Psoas muscle (tissue), 8 donors: ENCODE results near the gene FARSB. TPM values are rescaled to one million over a fixed set of nuclear protein-coding genes. Genes with fewer than 3 reads are reported as not detected.

Source experiments
- ATAC-seq, 4 donors: fragments of 200-7000 bp; cut with Tn5 transposase; one replicate each; pipeline ENCODE4 v1.9.1; 2020; ENCODE audit warnings: moderate library complexity in 3 of 4, mild to moderate bottlenecking in 2 of 4
- DNase-seq, 2 donors: peaks; one replicate each; pipeline ENCODE4 v3.0.0-alpha.2; 2020
- H3K27ac ChIP-seq: fragments of 200-600 bp; one replicate; pipeline ENCODE4 v1.8.0; 2022
- H3K27me3 ChIP-seq, 3 donors: fragments of 200-600 bp in 1 of 3; one replicate each; pipeline versions ENCODE4 v1.6.1 to v1.8.0; 2013 to 2022; ENCODE audit warnings: low read length in 2 of 3, mild to moderate bottlenecking in 2 of 3, moderate library complexity in 1 of 3; ENCODE audit not compliant: insufficient read depth in 3 of 3
- H3K36me3 ChIP-seq, 2 donors: fragments of 200-600 bp in 1 of 2; one replicate each; pipeline versions ENCODE4 v1.6.1 to v1.8.0; 2013 to 2022; ENCODE audit warnings: low read depth in 1 of 2, mild to moderate bottlenecking in 1 of 2, moderate library complexity in 1 of 2; ENCODE audit not compliant: insufficient read depth in 1 of 2
- H3K4me1 ChIP-seq: fragments of 200-600 bp; one replicate; pipeline ENCODE4 v1.8.0; 2022
- H3K4me3 ChIP-seq: fragments of 200-600 bp; one replicate; pipeline ENCODE4 v1.8.0; 2022; ENCODE audit warnings: mild to moderate bottlenecking
- H3K9me3 ChIP-seq: fragments of 200-600 bp; one replicate; pipeline ENCODE4 v1.8.0; 2022
- WGBS, 3 donors: extraction: QIAGEN DNeasy Blood & Tissue Kit; methylation state at CpG; one replicate each; pipeline versions ENCODE4 v1.1.6 to v1.1.7; 2013; 5-methylcytosine and 5-hydroxymethylcytosine counted together
- intact Hi-C, 2 donors: fragments of 100-400 bp; cut with DNase I; formaldehyde crosslinking; loops; one replicate each; pipeline versions ENCODE4 v1.11.0 to v1.14.2; 2022
- polyA plus RNA-seq, 3 donors: library from polyadenylated mRNA; stranded (reverse); fragments of 200-250 nt; gene quantifications; one replicate each; pipeline ENCODE4 v1.2.3, GENCODE V29; 2013
- total RNA-seq, 4 donors: library from RNA; stranded (reverse); fragmentation: NEBNext Ultra II Directional in 2 of 4; extraction: Animal tissue kit (Norgen Biotek cat#: 25700) in 2 of 4; gene quantifications; one replicate each; pipeline versions ENCODE4 v1.2.1 to v1.2.4, GENCODE V29; 2021 to 2023
- TF ChIP-seq, protein P1 (sequence below): fragments of 200-600 bp; IDR thresholded peaks from one replicate; pipeline ENCODE4 v1.8.0; 2022; ENCODE audit warnings: antibody characterized with exemption
- donor health status: healthy with polysubstance abuse.
- donor health status: DM: no; HTN: no; CAD: no; lungs with moderate emphysema.
- donor health status: Bipolar disorder and iron deficiency.
- donor health status: healthy.
- donor health status: DM: yes; HTN: yes; CAD: no.
- donor health status: DM: no; HTN: no; CAD: no.
- donor health status: DM: no; HTN: no; CAD: no.
- donor health status: DM: yes; HTN: yes; CAD: no.

Gene FARSB
- total and polyA plus RNA-seq, 7 donors = 23.2 to 45.3 (median 35.6) TPM

GRCh38 chr2:222670191-222671038 is 14.5 kb upstream of the FARSB start:
- TF ChIP-seq, protein P1, sequence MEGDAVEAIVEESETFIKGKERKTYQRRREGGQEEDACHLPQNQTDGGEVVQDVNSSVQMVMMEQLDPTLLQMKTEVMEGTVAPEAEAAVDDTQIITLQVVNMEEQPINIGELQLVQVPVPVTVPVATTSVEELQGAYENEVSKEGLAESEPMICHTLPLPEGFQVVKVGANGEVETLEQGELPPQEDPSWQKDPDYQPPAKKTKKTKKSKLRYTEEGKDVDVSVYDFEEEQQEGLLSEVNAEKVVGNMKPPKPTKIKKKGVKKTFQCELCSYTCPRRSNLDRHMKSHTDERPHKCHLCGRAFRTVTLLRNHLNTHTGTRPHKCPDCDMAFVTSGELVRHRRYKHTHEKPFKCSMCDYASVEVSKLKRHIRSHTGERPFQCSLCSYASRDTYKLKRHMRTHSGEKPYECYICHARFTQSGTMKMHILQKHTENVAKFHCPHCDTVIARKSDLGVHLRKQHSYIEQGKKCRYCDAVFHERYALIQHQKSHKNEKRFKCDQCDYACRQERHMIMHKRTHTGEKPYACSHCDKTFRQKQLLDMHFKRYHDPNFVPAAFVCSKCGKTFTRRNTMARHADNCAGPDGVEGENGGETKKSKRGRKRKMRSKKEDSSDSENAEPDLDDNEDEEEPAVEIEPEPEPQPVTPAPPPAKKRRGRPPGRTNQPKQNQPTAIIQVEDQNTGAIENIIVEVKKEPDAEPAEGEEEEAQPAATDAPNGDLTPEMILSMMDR = no peak
- DNase-seq (no peak), ATAC-seq (no peak)
- Histone ChIP-seq H3K36me3 (no peaks in the 10 kb centered on the region), H3K27ac (no peak overlapping the region), H3K27me3 (no peaks in the 10 kb centered on the region), H3K4me1 (peaks cover 5% of the 10 kb centered on the region), H3K9me3 (no peaks in the 10 kb centered on the region), H3K4me3 (no peak overlapping the region)
- 72 to 78% (median 74%) methylated on average over 9 of the region's 9 CpGs for WGBS, 3 donors
- intact Hi-C loops = no loop called here

DNA sequence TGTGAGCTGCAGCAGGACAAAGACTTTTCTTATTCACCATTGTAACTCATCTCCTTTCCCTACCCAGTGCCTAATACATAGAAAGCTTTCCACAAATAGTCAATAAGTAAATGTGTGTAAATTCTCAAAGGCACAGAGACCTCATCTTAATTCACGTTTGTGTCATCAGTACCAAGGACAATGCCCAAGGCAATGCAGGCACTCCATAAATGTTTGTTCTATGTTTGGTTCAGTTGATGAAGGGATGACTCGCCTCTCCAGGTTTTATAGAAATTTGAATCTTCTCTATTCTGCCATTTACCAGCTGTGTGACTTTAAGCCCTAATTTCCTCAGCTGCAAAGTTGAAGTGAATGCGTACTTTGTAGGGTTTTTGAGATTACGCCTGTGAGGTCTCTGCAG is 13.5 kb upstream of the FARSB start:
- DNase-seq (no peak), ATAC-seq (no peak)
- Histone ChIP-seq H3K27ac (no peak overlapping the region), H3K4me3 (no peak overlapping the region), H3K36me3 (no peaks in the 10 kb centered on the region), H3K4me1 (peaks cover 5% of the 10 kb centered on the region), H3K9me3 (no peaks in the 10 kb centered on the region), H3K27me3 (no peaks in the 10 kb centered on the region)
- TF ChIP-seq, protein P1 = no peak
- intact Hi-C loops = no loop called here
- WGBS, 3 donors = 69 to 79% (median 69%) methylated on average over 4 of the region's 4 CpGs

GRCh38 chr2:222668494-222669154 is 12.7 kb upstream of the FARSB start:
- H3K36me3 ChIP-seq = no peaks in the 10 kb centered on the region
- H3K27me3 ChIP-seq = no peaks in the 10 kb centered on the region
- H3K4me3 ChIP-seq = no peak overlapping the region
- TF ChIP-seq, protein P1 = no peak
- H3K4me1 ChIP-seq = peaks cover 5% of the 10 kb centered on the region
- DNase-seq = no peak
- intact Hi-C loops = no loop called here
- no peaks in the 10 kb centered on the region for H3K9me3 ChIP-seq
- 95 to 98% (median 96%) methylated on average over 3 of the region's 3 CpGs for WGBS, 3 donors
- H3K27ac ChIP-seq = no peak overlapping the region
- no peak for ATAC-seq

DNA sequence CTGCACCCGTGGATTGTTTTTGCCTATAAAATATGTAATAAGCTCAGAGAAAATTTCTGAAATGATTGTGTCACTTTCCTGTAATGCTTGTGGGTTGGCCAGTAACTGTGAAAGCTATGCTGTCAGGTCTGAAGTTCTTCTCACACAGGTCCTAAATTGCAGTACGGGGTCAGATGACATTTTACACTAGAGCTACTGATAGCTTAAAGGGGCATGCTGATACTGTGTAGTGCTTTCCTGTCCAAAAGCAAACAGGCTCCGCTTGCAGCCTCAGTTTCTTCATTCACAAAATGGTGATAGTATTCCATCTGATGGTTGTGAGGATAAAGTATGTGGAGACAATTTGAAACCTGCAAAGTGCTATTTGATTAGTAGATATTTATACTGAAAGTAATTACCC is 7.6 kb upstream of the FARSB start:
- ATAC-seq = no peak
- DNase-seq = no peak
- H3K36me3 ChIP-seq = no peaks in the 10 kb centered on the region
- TF ChIP-seq, protein P1 = no peak
- no peaks in the 10 kb centered on the region for H3K4me1 ChIP-seq
- intact Hi-C loops = no loop called here
- H3K9me3 ChIP-seq = no peaks in the 10 kb centered on the region
- H3K4me3 ChIP-seq = no peak overlapping the region
- no peak overlapping the region for H3K27ac ChIP-seq
- H3K27me3 ChIP-seq = no peaks in the 10 kb centered on the region
- WGBS, 3 donors = 60 to 65% (median 63%) methylated on average over 3 of the region's 3 CpGs
